OCI-LY1 (cell line): ENCODE measurements around the gene MYO10.

Experiments used
- CTCF ChIP-seq: fragments of 200-600 bp; sonication (generic), shearing (Covaris generic); IDR thresholded peaks from 2 replicates; pipeline ENCODE4 v1.5.1; 2017; ENCODE audit warnings: mild to moderate bottlenecking, antibody characterized with exemption, low read length, moderate library complexity, mixed read lengths
- EZH2 ChIP-seq: fragments of 200-600 bp; sonication (generic), shearing (Covaris generic); IDR thresholded peaks from 2 replicates; pipeline ENCODE4 v1.8.0; 2017; ENCODE audit warnings: borderline replicate concordance, mixed run types, mild to moderate bottlenecking, antibody characterized with exemption, low read length, moderate library complexity, mixed read lengths

GRCh38 chr5:16671208-16671607 lies 264.9 kb downstream of the MYO10 start:
- no peak for TF ChIP-seq CTCF
- no peak for TF ChIP-seq EZH2
